ENCODE results near the gene LMTK3.

GRCh38 chr19:48446579-48446978 is 65.1 kb downstream of the LMTK3 start:
- TF ChIP-seq POLR2AphosphoS5 (IDR thresholded peaks at IDR 0.05), result no peak
- TF ChIP-seq, protein P1, sequence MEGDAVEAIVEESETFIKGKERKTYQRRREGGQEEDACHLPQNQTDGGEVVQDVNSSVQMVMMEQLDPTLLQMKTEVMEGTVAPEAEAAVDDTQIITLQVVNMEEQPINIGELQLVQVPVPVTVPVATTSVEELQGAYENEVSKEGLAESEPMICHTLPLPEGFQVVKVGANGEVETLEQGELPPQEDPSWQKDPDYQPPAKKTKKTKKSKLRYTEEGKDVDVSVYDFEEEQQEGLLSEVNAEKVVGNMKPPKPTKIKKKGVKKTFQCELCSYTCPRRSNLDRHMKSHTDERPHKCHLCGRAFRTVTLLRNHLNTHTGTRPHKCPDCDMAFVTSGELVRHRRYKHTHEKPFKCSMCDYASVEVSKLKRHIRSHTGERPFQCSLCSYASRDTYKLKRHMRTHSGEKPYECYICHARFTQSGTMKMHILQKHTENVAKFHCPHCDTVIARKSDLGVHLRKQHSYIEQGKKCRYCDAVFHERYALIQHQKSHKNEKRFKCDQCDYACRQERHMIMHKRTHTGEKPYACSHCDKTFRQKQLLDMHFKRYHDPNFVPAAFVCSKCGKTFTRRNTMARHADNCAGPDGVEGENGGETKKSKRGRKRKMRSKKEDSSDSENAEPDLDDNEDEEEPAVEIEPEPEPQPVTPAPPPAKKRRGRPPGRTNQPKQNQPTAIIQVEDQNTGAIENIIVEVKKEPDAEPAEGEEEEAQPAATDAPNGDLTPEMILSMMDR (IDR thresholded peaks at IDR 0.05), result no peak

Measured in suprapubic skin (tissue), 3 donors.